DMS114 treated with DMSO at 0.1 percent for 48 hours (cell line): ENCODE measurements around the gene ARL4A.

Experiments
- DNase-seq: peaks from one replicate; lab custom pipeline; 2025; ENCODE audit not compliant: unreplicated experiment; lab: John Stamatoyannopoulos, UW

Gene ARL4A

GRCh38 chr7:12699299-12699698, 11.9 kb downstream of the ARL4A start:
- no peak for DNase-seq

GRCh38 chr7:12701433-12701832, 14.0 kb downstream of the ARL4A start:
- DNase-seq, result no peak

GRCh38 chr7:12703881-12704280, 16.4 kb downstream of the ARL4A start:
- DNase-seq, result no peak

GRCh38 chr7:12705878-12706277, 18.4 kb downstream of the ARL4A start:
- no peak for DNase-seq

DNA sequence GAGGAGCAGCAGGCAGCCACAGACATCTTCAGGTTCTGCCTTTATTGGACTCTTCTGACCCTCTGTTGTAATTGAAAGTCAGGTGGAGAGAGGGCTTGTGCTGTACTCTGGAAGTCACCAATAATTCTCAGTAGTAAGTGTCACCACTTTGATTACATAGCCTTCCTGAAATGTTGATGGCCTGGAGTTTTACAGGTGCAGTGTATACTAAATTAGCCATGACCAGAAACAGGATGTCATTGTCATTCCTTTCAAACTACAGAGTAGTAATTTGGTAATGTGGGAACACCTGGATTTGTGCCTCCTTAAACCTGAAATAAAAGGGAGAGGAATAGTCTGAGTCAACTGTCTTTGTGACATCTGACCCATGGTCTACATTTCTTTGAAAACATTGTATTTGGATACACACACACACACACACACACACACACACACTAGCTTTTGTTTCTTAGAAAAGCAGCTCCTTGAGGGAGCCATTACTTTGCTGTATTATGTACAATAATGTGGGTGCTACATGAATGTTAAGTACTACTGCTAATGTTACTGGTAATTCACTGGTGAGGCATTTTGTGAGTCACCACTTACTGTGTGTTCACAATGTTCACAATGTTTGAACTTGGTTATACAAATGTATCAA, 19.6 kb downstream of the ARL4A start:
- DNase-seq, result no peak

GRCh38 chr7:12708314-12708713, 20.9 kb downstream of the ARL4A start:
- no peak for DNase-seq

DNA sequence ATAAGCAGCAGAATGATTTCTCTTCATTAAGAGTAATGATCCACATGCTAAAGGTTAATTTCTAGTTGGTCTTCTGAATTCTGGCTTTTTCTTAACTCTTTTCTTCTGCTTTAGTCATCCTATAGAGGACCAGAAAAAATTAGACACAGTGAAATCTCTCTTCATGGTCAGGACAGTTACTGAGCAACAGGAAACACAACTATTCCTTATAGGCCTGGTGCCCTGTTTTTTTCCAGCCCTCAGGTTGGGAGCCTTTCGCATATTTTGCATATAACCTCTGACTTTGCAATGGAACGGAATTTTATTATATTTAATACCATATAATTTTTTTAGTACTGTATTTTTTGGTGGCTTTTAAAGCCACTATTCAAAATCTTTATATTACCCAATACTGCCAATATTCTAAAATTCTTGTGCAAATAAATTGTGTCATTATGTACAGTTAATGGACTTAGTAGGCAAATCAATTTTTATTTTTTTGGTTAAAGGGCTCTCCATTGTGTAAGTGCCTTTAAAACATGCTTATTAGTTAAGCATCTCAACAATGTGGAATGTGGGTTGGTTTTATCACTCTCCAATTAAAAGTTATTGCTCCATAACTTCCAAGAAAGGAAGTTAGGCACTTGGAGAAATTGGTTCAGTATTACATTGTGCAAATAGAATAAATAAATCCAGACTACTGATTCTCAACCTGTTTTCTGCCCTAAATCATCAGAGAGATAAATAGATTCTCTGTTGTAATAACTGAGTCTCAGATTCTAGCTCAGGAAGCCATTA, 22.5 kb downstream of the ARL4A start:
- peak; percentile 62 for DNase-seq

- DNase-seq, result no peak
Measured at GRCh38 chr7:12711124-12711523, 23.7 kb downstream of the ARL4A start.

DNA sequence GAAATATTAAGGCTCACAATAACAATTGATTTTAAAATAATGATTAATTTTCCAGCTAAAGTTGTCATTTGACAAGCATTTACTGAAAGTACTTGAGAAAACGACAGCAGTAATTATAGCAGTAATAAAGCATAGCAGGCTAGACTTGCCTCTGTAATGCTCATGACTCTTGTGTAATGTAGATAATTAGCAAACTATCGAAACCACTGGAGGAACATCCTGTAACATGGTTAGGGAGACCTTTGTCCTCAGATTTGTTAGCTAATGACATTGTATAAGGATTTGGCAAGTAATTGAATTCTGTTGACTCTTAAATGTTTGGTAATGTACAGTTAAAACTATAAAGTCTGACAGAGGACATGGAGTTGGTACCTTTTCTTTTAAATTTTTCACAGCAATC, 24.8 kb downstream of the ARL4A start:
- DNase-seq, result no peak

DNA sequence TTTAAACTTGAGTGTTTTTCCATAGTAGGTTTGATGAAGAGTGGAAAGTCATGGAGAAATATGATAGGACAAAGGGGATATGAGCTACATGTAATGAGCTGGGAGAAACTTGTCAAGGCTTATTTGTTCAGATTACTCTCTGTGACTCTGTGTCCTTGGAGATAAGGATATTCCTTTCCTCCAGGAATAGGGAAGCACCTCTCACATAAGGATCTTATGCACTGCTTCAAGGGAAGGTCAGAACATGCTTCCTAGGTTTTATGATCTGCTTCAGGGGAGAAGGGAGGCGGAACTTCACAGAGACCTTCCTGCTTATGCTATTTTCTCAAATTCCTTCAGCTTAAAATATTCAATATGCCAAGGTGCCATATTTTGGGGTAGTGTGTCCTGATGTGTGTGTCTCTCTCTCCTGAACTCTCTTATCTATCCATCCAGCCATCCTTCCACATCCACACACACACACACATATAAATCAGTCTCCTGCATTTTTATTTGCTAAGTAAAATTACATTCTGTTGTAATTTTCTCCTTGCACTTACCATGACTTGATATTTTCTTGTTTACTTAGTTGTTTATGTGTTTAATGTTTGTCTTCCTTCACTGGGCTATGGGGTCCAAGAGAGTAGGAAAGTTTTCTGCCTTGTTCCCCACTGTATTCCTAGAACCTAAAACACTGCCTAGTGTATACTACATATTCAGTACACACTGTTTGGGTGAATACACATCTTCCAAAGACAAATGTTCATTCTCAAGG, 26.4 kb downstream of the ARL4A start:
- no peak for DNase-seq

GRCh38 chr7:12714379-12714737, 26.9 kb downstream of the ARL4A start:
- DNase-seq, result no peak

- DNase-seq, result no peak
Measured at GRCh38 chr7:12715372-12716133, 28.1 kb downstream of the ARL4A start.

DNA sequence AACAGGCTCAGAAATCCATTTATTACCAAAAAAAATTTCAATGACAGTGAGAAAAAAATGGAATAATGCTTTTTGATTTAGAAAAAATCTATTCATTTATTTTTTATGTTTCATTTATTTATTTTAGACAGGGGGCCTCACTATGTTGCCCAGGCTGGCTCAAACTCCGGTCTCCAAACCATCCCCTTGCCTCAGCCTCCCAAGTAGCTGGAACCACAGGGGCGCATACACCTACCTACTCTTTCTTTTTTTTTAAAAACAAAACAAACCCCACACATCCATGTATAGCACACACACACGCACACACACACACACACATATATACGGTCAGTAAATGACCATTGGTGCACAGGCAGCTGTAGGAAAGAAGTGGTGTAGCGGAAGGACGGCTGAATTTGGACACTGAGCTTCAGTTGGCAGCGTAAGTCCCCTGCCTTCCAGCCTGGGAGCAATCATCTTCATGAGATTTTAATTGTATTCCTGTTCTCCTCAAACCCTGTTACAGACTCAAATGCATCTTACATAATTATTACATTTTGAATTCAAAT, 28.8 kb downstream of the ARL4A start:
- no peak for DNase-seq

- DNase-seq, result no peak
Measured at GRCh38 chr7:12716722-12717121, 29.3 kb downstream of the ARL4A start.

GRCh38 chr7:12719141-12719919, 31.9 kb downstream of the ARL4A start:
- no peak for DNase-seq

GRCh38 chr7:12719981-12720865, 32.8 kb downstream of the ARL4A start:
- DNase-seq, result no peak

DNA sequence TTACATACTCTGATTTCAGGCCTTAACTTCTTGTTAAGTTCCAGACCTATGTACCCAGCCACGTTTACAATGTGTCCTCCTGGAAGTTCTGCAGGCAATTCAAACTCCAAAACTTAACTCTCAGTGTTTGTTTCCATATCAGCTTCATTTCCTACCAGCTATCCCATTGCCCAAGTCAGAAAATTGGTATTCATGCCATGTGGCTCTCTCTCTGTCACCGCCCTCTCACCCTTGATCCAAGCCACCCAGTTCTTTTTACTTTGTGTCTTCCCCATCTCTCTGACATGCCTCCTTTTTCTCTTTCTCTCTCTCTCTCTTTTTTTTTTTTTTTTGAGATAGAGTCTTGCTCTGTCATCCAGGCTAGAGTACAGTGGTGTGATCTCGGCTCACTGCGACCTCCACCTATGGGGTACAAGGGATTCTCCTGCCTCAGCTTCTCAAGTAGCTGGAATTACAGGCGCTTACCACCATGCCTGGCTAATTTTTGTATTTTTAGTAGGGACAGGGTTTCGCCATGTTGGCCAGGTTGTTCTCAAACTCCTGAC, 33.9 kb downstream of the ARL4A start:
- DNase-seq, result no peak

DNA sequence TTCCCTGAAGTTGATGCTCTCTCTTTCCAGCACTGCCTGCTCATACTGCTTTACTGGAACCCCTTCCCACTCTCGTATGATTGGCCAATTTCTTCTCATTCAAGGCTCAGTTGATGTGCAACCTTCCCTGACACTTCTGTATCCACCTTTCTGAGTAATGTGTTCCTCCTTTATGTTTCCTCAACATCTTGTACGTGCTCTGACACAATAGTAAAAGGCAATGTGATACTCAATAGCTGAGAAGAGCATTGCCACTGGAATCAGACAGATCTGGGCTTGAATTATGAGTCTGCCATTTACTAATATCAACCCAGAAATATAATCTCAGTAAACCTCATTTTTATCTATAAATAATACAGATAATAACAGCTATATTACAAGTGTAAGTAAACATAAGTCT, 34.7 kb downstream of the ARL4A start:
- DNase-seq, result no peak
